Stimulated activated naive CD4-positive, alpha-beta T cell (primary cell): ENCODE measurements around the gene POU4F3.

Source experiments
- DNase-seq, 6 experiments: peaks; one replicate each; lab custom pipeline; 2025; lab: John Stamatoyannopoulos, UW

The POU4F3 gene

GRCh38 chr5:146340260-146341081, 1.8 kb downstream of the POU4F3 start:
- peak in 1 of 6 experiments; percentile 2 for DNase-seq

GRCh38 chr5:146341854-146342253, 3.2 kb downstream of the POU4F3 start:
- no peak for DNase-seq

- DNase-seq: no peak
Observed at GRCh38 chr5:146342519-146342881, 3.9 kb downstream of the POU4F3 start.

GRCh38 chr5:146342882-146343865, 4.5 kb downstream of the POU4F3 start:
- no peak for DNase-seq

GRCh38 chr5:146344155-146345118, 5.8 kb downstream of the POU4F3 start:
- DNase-seq: no peak

- no peak for DNase-seq
Observed at GRCh38 chr5:146345240-146345577, 6.6 kb downstream of the POU4F3 start.

- DNase-seq: no peak
Observed at GRCh38 chr5:146345578-146346366, 7.1 kb downstream of the POU4F3 start.

- no peak for DNase-seq
Observed at GRCh38 chr5:146357126-146357525, 18.5 kb downstream of the POU4F3 start.

- no peak for DNase-seq
Observed at GRCh38 chr5:146359836-146360235, 21.2 kb downstream of the POU4F3 start.

- no peak for DNase-seq
Observed at GRCh38 chr5:146363161-146363874, 24.7 kb downstream of the POU4F3 start.

GRCh38 chr5:146365618-146366017, 27.0 kb downstream of the POU4F3 start:
- no peak for DNase-seq

GRCh38 chr5:146366904-146367303, 28.3 kb downstream of the POU4F3 start:
- no peak for DNase-seq

GRCh38 chr5:146368137-146368536, 29.5 kb downstream of the POU4F3 start:
- DNase-seq: no peak

- DNase-seq: no peak
Observed at GRCh38 chr5:146369691-146370090, 31.1 kb downstream of the POU4F3 start.

- no peak for DNase-seq
Observed at GRCh38 chr5:146376821-146377220, 38.2 kb downstream of the POU4F3 start.

GRCh38 chr5:146378986-146379385, 40.3 kb downstream of the POU4F3 start:
- DNase-seq: no peak

GRCh38 chr5:146380714-146381113, 42.1 kb downstream of the POU4F3 start:
- DNase-seq: no peak

- no peak for DNase-seq
Observed at GRCh38 chr5:146388386-146388785, 49.7 kb downstream of the POU4F3 start.

GRCh38 chr5:146390469-146390868, 51.8 kb downstream of the POU4F3 start:
- no peak for DNase-seq
